K562 (cell line): Measurements from ENCODE around the gene AJAP1. TPM values are rescaled to one million over a fixed set of nuclear protein-coding genes. Genes with fewer than 3 reads are reported as not detected.

Experiments used
- ATAC-seq: fragments of 200-7000 bp; cut with Tn5 transposase; 3 replicates; pipeline ENCODE4 v1.9.1; 2020; ENCODE audit warnings: moderate library complexity
- BruUV-seq: library from RNA; stranded (reverse); fragments of 400-500 nt; replicated peaks from 2 replicates; lab custom pipeline; 2021; lab: Mats Ljungman, UMichigan
- CTCF ChIA-PET: fragments of 300-600 bp; formaldehyde crosslinking; extraction: SDS; loops from one replicate; lab custom pipeline; 2021; ENCODE audit warnings: low intra/inter-chr PET ratio; lab: Yijun Ruan, JAX
- POLR2A ChIA-PET: fragments of 300-600, 350-650 bp; sonication (Branson Sonifier 250); formaldehyde crosslinking; extraction: SDS; loops from one replicate; lab custom pipeline; 2021; ENCODE audit warnings: antibody characterized with exemption, inconsistent platforms; lab: Yijun Ruan, JAX
- DNase-seq, 4 experiments: peaks; one replicate each; pipeline versions ENCODE4 v3.0.0 to v3.0.0-alpha.2; 2011 to 2018; ENCODE audit warnings: low spot score in 3 of 4, mixed read lengths in 3 of 4; ENCODE audit errors: extremely low read depth in 1 of 4
- FAIRE-seq: peaks from 2 replicates; lab custom pipeline; 2011; peaks lifted over from hg19 to GRCh38; lab: Jason Lieb, UNC
- H2AFZ ChIP-seq: 2 replicates; pipeline ENCODE4 v1.6.0; 2011; ENCODE audit warnings: low read depth, low read length, control low read depth, inconsistent platforms
- H3K27ac ChIP-seq: fragments of 200-600 bp; 3 replicates; pipeline ENCODE4 v1.8.0; 2011; ENCODE audit warnings: low read depth, mild to moderate bottlenecking, control low read depth, inconsistent platforms, low read length, moderate library complexity, mixed read lengths; ENCODE audit errors: extremely low read depth
- H3K27me3 ChIP-seq, 2 experiments: fragments of 300-600 bp in 1 of 2; 2 replicates in 1 of 2; 3 replicates in 1 of 2; pipeline versions ENCODE4 v1.6.0 to v1.8.0; 2011; ENCODE audit warnings: inconsistent platforms in 2 of 2, low read length in 2 of 2, mild to moderate bottlenecking in 1 of 2, mixed read lengths in 1 of 2, moderate library complexity in 1 of 2; ENCODE audit not compliant: control insufficient read depth in 2 of 2, insufficient read depth in 2 of 2
- H3K36me3 ChIP-seq: fragments of 300-600 bp; 3 replicates; pipeline ENCODE4 v1.8.0; 2011; ENCODE audit warnings: mild to moderate bottlenecking, low read length, inconsistent platforms; ENCODE audit not compliant: control insufficient read depth, insufficient read depth
- H3K4me1 ChIP-seq, 2 experiments: fragments of 200-600 bp in 1 of 2; replicated peaks in 1 of 2; 2 replicates in 1 of 2; 3 replicates in 1 of 2; pipeline versions ENCODE4 v1.5.1 to v1.8.0; 2011; ENCODE audit warnings: inconsistent platforms in 2 of 2, low read length in 2 of 2, mild to moderate bottlenecking in 1 of 2, mixed read lengths in 1 of 2, moderate library complexity in 1 of 2; ENCODE audit not compliant: control insufficient read depth in 2 of 2, insufficient read depth in 2 of 2
- H3K4me2 ChIP-seq: 2 replicates; pipeline ENCODE4 v1.6.1; 2011; ENCODE audit warnings: low read length, control low read depth, inconsistent platforms, mixed read lengths; ENCODE audit not compliant: insufficient read depth
- H3K4me3 ChIP-seq: fragments of 200-600 bp; sonication (generic), shearing (Covaris generic); 2 replicates; pipeline ENCODE4 v1.5.1; 2016; ENCODE audit warnings: control low read depth, inconsistent platforms
- H3K79me2 ChIP-seq: fragments of 200-600 bp; 3 replicates; pipeline ENCODE4 v1.8.0; 2011; ENCODE audit warnings: low read length, inconsistent platforms; ENCODE audit not compliant: control insufficient read depth, insufficient read depth
- H3K9ac ChIP-seq, 2 experiments: 2 replicates each; pipeline versions ENCODE4 v1.6.0 to v1.6.1; 2011; ENCODE audit warnings: low read depth in 2 of 2, low read length in 2 of 2, control low read depth in 1 of 2, inconsistent platforms in 1 of 2, mild to moderate bottlenecking in 1 of 2, mixed read lengths in 1 of 2; ENCODE audit not compliant: insufficient read depth in 1 of 2
- H3K9me1 ChIP-seq: one replicate; pipeline ENCODE4 v1.6.0; 2011; ENCODE audit warnings: inconsistent platforms, mild to moderate bottlenecking, low read length, moderate library complexity; ENCODE audit not compliant: control insufficient read depth, insufficient read depth
- H3K9me3 ChIP-seq: replicated peaks from 2 replicates; pipeline ENCODE4 v1.5.1; 2011; ENCODE audit warnings: low read depth, low read length, inconsistent platforms; ENCODE audit not compliant: control insufficient read depth, insufficient read depth
- H4K20me1 ChIP-seq: replicated peaks from 2 replicates; pipeline ENCODE4 v1.6.1; 2011; ENCODE audit warnings: low read length, inconsistent platforms, mixed read lengths; ENCODE audit not compliant: control insufficient read depth, insufficient read depth
- ADNP ChIP-seq: fragments of 200-800 bp; sonication (Bioruptor generic); IDR thresholded peaks from 2 replicates; pipeline ENCODE4 v1.6.1; 2016; ENCODE audit warnings: missing genetic modification characterization, missing compliant biosample characterization
- ILF3 ChIP-seq: fragments of 450-650 bp; IDR thresholded peaks from 2 replicates; pipeline ENCODE4 v1.6.1; 2018; ENCODE audit warnings: antibody characterized with exemption, mild to moderate bottlenecking, moderate library complexity, borderline replicate concordance
- ILK ChIP-seq: fragments of 450-650 bp; IDR thresholded peaks from 2 replicates; pipeline ENCODE4 v1.6.1; 2016; ENCODE audit warnings: missing genetic modification characterization, low read depth, mild to moderate bottlenecking, missing compliant biosample characterization, moderate library complexity, borderline replicate concordance
- MCM5 ChIP-seq: fragments of 450-650 bp; IDR thresholded peaks from 2 replicates; pipeline ENCODE4 v1.6.1; 2016; ENCODE audit warnings: low read depth
- NCOA1 ChIP-seq: fragments of 450-650 bp; IDR thresholded peaks from 2 replicates; pipeline ENCODE4 v1.6.1; 2016; ENCODE audit warnings: low read depth
- POLR2B ChIP-seq: fragments of 450-650 bp; IDR thresholded peaks from 2 replicates; pipeline ENCODE4 v1.6.1; 2018; ENCODE audit warnings: low read depth; ENCODE audit not compliant: partially characterized antibody
- TARDBP ChIP-seq: fragments of 450-650 bp; IDR thresholded peaks from 2 replicates; pipeline ENCODE4 v1.6.1; 2016
- TEAD2 ChIP-seq: fragments of 450-650 bp; IDR thresholded peaks from 2 replicates; pipeline ENCODE4 v1.6.1; 2016; ENCODE audit warnings: missing genetic modification characterization, control low read depth, missing compliant biosample characterization
- WHSC1 ChIP-seq: IDR thresholded peaks from one replicate; pipeline ENCODE4 v1.6.1; 2012; ENCODE audit warnings: low read length, control low read depth, inconsistent platforms
- ZBTB7A ChIP-seq: IDR thresholded peaks from 2 replicates; pipeline ENCODE4 v1.6.1; 2011; ENCODE audit warnings: low read depth, mild to moderate bottlenecking, low read length, moderate library complexity, borderline replicate concordance; ENCODE audit not compliant: control insufficient read depth
- ZNF239 ChIP-seq: fragments of 250-450 bp; sonication (Bioruptor Pico); IDR thresholded peaks from 2 replicates; pipeline ENCODE4 v1.4.0; 2020; ENCODE audit warnings: mild to moderate bottlenecking
- WGBS: fragments of 100-300 bp; shearing (Covaris generic); methylation state at CpG from one replicate; pipeline ENCODE4 v1.1.6; 2016; ENCODE audit warnings: low coverage, mixed read lengths; ENCODE audit not compliant: insufficient coverage; ENCODE audit errors: missing lambda C conversion rate; 5-methylcytosine and 5-hydroxymethylcytosine counted together
- in situ Hi-C: fragments of 300-500 bp; cut with MboI; formaldehyde crosslinking; loops from 4 replicates; pipeline ENCODE4 v1.15.0; 2018; ENCODE audit warnings: inconsistent platforms, mixed read lengths
- intact Hi-C: fragments of 100-400 bp; cut with micrococcal nuclease; formaldehyde crosslinking; loops from 2 replicates; pipeline ENCODE4 v1.14.2; 2022
- polyA plus RNA-seq, 8 experiments: library from polyadenylated mRNA; depleted of rRNA in 4 of 8; stranded (reverse) in 5 of 8; unstranded in 3 of 8; fragments of >200 nt; fragmentation: Nextera tagmentation in 2 of 8; fragmentation: Illumina TruSeq in 1 of 8; extraction: Ambion mirVana in 2 of 8; extraction: Trizol in 1 of 8; gene quantifications; 2 replicates each; pipeline versions ENCODE4 v1.2.1 to v1.2.3, GENCODE V29; 2011 to 2014; ENCODE audit warnings: inconsistent platforms in 1 of 8, missing spikeins in 1 of 8
- total RNA-seq, 7 experiments: library from RNA; depleted of rRNA in 6 of 7; stranded (reverse); fragments of >200 nt in 6 of 7; fragmentation: Illumina TruSeq in 2 of 7; extraction: Trizol in 2 of 7; gene quantifications; 2 replicates each; pipeline versions ENCODE4 v1.2.1 to v1.2.3, GENCODE V29; 2011 to 2021; ENCODE audit warnings: low replicate concordance in 1 of 7
- TF ChIP-seq, protein P1 (sequence below): sonication (generic); formaldehyde crosslinking; IDR thresholded peaks from 2 replicates; pipeline ENCODE4 v1.8.0; 2023; ENCODE audit warnings: mild to moderate bottlenecking, missing genetic modification reagents
- TF ChIP-seq, protein P2 (sequence below): sonication (generic); formaldehyde crosslinking; IDR thresholded peaks from 2 replicates; pipeline ENCODE4 v1.8.0; 2022; ENCODE audit warnings: missing genetic modification reagents, mild to moderate bottlenecking, borderline replicate concordance
- TF ChIP-seq, protein P3 (sequence below): sonication (generic); formaldehyde crosslinking; IDR thresholded peaks from 2 replicates; pipeline ENCODE4 v1.8.0; 2022; ENCODE audit warnings: mild to moderate bottlenecking, low read depth, missing genetic modification reagents
- TF ChIP-seq, protein P4 (sequence below): sonication (generic); formaldehyde crosslinking; IDR thresholded peaks from 2 replicates; pipeline ENCODE4 v1.8.0; 2022; ENCODE audit warnings: mild to moderate bottlenecking, missing genetic modification reagents

Gene AJAP1
- total and polyA plus RNA-seq, 9 of the 15 experiments (the other 6 are each of a cell fraction or from before 2014, with no cell fraction given): not detected

- 0% methylated on average over 5 of the region's 5 CpGs for WGBS
- Histone ChIP-seq H3K4me2 (no peak overlapping the region), H3K4me3 (no peak overlapping the region), H3K27ac (no peak overlapping the region), H3K36me3 (no peaks in the 10 kb centered on the region), H3K4me1 (no peaks in the 10 kb centered on the region), H4K20me1 (no peaks in the 10 kb centered on the region), H2AFZ (no peak overlapping the region), H3K79me2 (no peaks in the 10 kb centered on the region), H3K27me3 (peaks cover 2 to 21% of the 10 kb centered on the region in 2 experiments; a peak in 3 of 5 replicates), H3K9me1 (peaks cover 2% of the 10 kb centered on the region), H3K9me3 (no peaks in the 10 kb centered on the region), H3K9ac (no peak overlapping the region)
- ChIA-PET CTCF (no interaction called here), POLR2A (interaction anchor here (0.5 kb wide), 1 partner anchor 189 kb away, joined by 3 read pairs; no protein-coding TSS in a partner anchor)
- DNase-seq (no peak), FAIRE-seq (no peak), ATAC-seq (no peak)
- intact Hi-C loops: no loop called here
- in situ Hi-C loops: no loop called here
- BruUV-seq: no TSS peak
- TF ChIP-seq NCOA1 (no peak), ZNF239 (no peak), ADNP (no peak), ILK (tag) (no peak), ZBTB7A (no peak), TARDBP (no peak), MCM5 (no peak), TEAD2 (tag) (no peak), ILF3 (no peak), POLR2B (no peak), WHSC1 (no peak)
- TF ChIP-seq, protein P1, sequence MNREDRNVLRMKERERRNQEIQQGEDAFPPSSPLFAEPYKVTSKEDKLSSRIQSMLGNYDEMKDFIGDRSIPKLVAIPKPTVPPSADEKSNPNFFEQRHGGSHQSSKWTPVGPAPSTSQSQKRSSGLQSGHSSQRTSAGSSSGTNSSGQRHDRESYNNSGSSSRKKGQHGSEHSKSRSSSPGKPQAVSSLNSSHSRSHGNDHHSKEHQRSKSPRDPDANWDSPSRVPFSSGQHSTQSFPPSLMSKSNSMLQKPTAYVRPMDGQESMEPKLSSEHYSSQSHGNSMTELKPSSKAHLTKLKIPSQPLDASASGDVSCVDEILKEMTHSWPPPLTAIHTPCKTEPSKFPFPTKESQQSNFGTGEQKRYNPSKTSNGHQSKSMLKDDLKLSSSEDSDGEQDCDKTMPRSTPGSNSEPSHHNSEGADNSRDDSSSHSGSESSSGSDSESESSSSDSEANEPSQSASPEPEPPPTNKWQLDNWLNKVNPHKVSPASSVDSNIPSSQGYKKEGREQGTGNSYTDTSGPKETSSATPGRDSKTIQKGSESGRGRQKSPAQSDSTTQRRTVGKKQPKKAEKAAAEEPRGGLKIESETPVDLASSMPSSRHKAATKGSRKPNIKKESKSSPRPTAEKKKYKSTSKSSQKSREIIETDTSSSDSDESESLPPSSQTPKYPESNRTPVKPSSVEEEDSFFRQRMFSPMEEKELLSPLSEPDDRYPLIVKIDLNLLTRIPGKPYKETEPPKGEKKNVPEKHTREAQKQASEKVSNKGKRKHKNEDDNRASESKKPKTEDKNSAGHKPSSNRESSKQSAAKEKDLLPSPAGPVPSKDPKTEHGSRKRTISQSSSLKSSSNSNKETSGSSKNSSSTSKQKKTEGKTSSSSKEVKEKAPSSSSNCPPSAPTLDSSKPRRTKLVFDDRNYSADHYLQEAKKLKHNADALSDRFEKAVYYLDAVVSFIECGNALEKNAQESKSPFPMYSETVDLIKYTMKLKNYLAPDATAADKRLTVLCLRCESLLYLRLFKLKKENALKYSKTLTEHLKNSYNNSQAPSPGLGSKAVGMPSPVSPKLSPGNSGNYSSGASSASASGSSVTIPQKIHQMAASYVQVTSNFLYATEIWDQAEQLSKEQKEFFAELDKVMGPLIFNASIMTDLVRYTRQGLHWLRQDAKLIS (CRISPR knock-in tag): no peak
- TF ChIP-seq, protein P2, sequence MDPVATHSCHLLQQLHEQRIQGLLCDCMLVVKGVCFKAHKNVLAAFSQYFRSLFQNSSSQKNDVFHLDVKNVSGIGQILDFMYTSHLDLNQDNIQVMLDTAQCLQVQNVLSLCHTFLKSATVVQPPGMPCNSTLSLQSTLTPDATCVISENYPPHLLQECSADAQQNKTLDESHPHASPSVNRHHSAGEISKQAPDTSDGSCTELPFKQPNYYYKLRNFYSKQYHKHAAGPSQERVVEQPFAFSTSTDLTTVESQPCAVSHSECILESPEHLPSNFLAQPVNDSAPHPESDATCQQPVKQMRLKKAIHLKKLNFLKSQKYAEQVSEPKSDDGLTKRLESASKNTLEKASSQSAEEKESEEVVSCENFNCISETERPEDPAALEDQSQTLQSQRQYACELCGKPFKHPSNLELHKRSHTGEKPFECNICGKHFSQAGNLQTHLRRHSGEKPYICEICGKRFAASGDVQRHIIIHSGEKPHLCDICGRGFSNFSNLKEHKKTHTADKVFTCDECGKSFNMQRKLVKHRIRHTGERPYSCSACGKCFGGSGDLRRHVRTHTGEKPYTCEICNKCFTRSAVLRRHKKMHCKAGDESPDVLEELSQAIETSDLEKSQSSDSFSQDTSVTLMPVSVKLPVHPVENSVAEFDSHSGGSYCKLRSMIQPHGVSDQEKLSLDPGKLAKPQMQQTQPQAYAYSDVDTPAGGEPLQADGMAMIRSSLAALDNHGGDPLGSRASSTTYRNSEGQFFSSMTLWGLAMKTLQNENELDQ (CRISPR knock-in tag): no peak
- TF ChIP-seq, protein P3, sequence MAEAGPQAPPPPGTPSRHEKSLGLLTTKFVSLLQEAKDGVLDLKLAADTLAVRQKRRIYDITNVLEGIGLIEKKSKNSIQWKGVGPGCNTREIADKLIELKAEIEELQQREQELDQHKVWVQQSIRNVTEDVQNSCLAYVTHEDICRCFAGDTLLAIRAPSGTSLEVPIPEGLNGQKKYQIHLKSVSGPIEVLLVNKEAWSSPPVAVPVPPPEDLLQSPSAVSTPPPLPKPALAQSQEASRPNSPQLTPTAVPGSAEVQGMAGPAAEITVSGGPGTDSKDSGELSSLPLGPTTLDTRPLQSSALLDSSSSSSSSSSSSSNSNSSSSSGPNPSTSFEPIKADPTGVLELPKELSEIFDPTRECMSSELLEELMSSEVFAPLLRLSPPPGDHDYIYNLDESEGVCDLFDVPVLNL: no peak
- TF ChIP-seq, protein P4, sequence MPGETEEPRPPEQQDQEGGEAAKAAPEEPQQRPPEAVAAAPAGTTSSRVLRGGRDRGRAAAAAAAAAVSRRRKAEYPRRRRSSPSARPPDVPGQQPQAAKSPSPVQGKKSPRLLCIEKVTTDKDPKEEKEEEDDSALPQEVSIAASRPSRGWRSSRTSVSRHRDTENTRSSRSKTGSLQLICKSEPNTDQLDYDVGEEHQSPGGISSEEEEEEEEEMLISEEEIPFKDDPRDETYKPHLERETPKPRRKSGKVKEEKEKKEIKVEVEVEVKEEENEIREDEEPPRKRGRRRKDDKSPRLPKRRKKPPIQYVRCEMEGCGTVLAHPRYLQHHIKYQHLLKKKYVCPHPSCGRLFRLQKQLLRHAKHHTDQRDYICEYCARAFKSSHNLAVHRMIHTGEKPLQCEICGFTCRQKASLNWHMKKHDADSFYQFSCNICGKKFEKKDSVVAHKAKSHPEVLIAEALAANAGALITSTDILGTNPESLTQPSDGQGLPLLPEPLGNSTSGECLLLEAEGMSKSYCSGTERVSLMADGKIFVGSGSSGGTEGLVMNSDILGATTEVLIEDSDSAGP (CRISPR knock-in tag): no peak
These were observed 133.1 kb downstream of the AJAP1 start for GRCh38 chr1:4787551-4787950.
